OCI-LY1 (cell line): ENCODE measurements around the gene LAMC1.

Experiments used
- H2AFZ ChIP-seq: fragments of 200-600 bp; sonication (generic), shearing (Covaris generic); 2 replicates; pipeline ENCODE4 v1.6.0; 2014; ENCODE audit warnings: antibody characterized with exemption, mild to moderate bottlenecking, low read length
- H3F3A ChIP-seq: fragments of 200-600 bp; sonication (generic), shearing (Covaris generic); 2 replicates; pipeline ENCODE4 v1.6.0; 2014; ENCODE audit warnings: mild to moderate bottlenecking, antibody characterized with exemption, low read length, moderate library complexity; ENCODE audit not compliant: insufficient read depth
- H3K27ac ChIP-seq: fragments of 200-600 bp; sonication (generic); 2 replicates; pipeline ENCODE4 v1.5.1; 2014; ENCODE audit warnings: low read length, mixed run types, mild to moderate bottlenecking, low read depth; ENCODE audit not compliant: poor library complexity, severe bottlenecking
- H3K27me3 ChIP-seq: fragments of 200-600 bp; sonication (generic); 2 replicates; pipeline ENCODE4 v1.6.0; 2014; ENCODE audit warnings: antibody characterized with exemption, mild to moderate bottlenecking, low read length, moderate library complexity; ENCODE audit not compliant: insufficient read depth
- H3K36me3 ChIP-seq: fragments of 200-600 bp; sonication (generic); 2 replicates; pipeline ENCODE4 v1.6.1; 2014; ENCODE audit warnings: mild to moderate bottlenecking, antibody characterized with exemption, low read length, moderate library complexity, mixed read lengths; ENCODE audit not compliant: insufficient read depth
- H3K4me1 ChIP-seq: fragments of 200-600 bp; sonication (generic); 2 replicates; pipeline ENCODE4 v1.5.1; 2014; ENCODE audit warnings: mild to moderate bottlenecking, low read length, moderate library complexity; ENCODE audit not compliant: insufficient read depth, severe bottlenecking
- H3K4me2 ChIP-seq: fragments of 200-600 bp; sonication (generic), shearing (Covaris generic); 2 replicates; pipeline ENCODE4 v1.6.1; 2014; ENCODE audit warnings: low read length
- H3K4me3 ChIP-seq: fragments of 200-600 bp; sonication (generic); 2 replicates; pipeline ENCODE4 v1.5.1; 2014; ENCODE audit warnings: low read length, low read depth, mild to moderate bottlenecking, mixed read lengths; ENCODE audit not compliant: poor library complexity, severe bottlenecking
- H3K79me2 ChIP-seq: fragments of 200-600 bp; shearing (Covaris generic); 2 replicates; pipeline ENCODE4 v1.6.1; 2016; ENCODE audit warnings: mixed run types, low read length, mixed read lengths; ENCODE audit not compliant: insufficient read depth
- H3K9ac ChIP-seq: fragments of 200-600 bp; sonication (generic), shearing (Covaris generic); 2 replicates; pipeline ENCODE4 v1.6.1; 2014; ENCODE audit warnings: mild to moderate bottlenecking, low read length, mixed read lengths
- H3K9me2 ChIP-seq: fragments of 200-600 bp; sonication (generic), shearing (Covaris generic); 2 replicates; pipeline ENCODE4 v1.6.1; 2014; ENCODE audit warnings: low read depth, mild to moderate bottlenecking, low read length, mixed read lengths
- H3K9me3 ChIP-seq: fragments of 200-600 bp; shearing (Covaris generic); 2 replicates; pipeline ENCODE4 v1.6.1; 2014; ENCODE audit warnings: low read length, mixed read lengths
- H4K20me1 ChIP-seq: fragments of 200-600 bp; sonication (generic), shearing (Covaris generic); 2 replicates; pipeline ENCODE4 v1.6.0; 2016; ENCODE audit warnings: mild to moderate bottlenecking, low read length; ENCODE audit not compliant: insufficient read depth
- CTCF ChIP-seq: fragments of 200-600 bp; sonication (generic), shearing (Covaris generic); IDR thresholded peaks from 2 replicates; pipeline ENCODE4 v1.5.1; 2017; ENCODE audit warnings: mild to moderate bottlenecking, antibody characterized with exemption, low read length, moderate library complexity, mixed read lengths
- EZH2 ChIP-seq: fragments of 200-600 bp; sonication (generic), shearing (Covaris generic); IDR thresholded peaks from 2 replicates; pipeline ENCODE4 v1.8.0; 2017; ENCODE audit warnings: borderline replicate concordance, mixed run types, mild to moderate bottlenecking, antibody characterized with exemption, low read length, moderate library complexity, mixed read lengths

LAMC1 gene

GRCh38 chr1:183024317-183025009, 1.2 kb downstream of the LAMC1 start:
- Histone ChIP-seq H3K9ac (peak overlapping the region; percentile 57), H3K4me1 (peaks cover 52% of the 10 kb centered on the region), H3F3A (no peaks in the 10 kb centered on the region), H3K36me3 (peaks cover 36% of the 10 kb centered on the region), H3K4me3 (peak overlapping the region; percentile 70), H3K9me3 (no peaks in the 10 kb centered on the region), H4K20me1 (no peaks in the 10 kb centered on the region), H2AFZ (no peak overlapping the region), H3K27me3 (no peaks in the 10 kb centered on the region), H3K27ac (peak overlapping the region; percentile 45), H3K4me2 (peak overlapping the region; percentile 75), H3K79me2 (peaks cover 10% of the 10 kb centered on the region; the same call in 1 of the 2 replicates), H3K9me2 (no peaks in the 10 kb centered on the region)
- no peak for TF ChIP-seq CTCF
- TF ChIP-seq EZH2: no peak

- Histone ChIP-seq H3K4me2 (peak overlapping the region; percentile 75), H2AFZ (no peak overlapping the region), H3K9me3 (no peaks in the 10 kb centered on the region), H3K27ac (no peak overlapping the region), H4K20me1 (no peaks in the 10 kb centered on the region), H3K36me3 (peaks cover 41% of the 10 kb centered on the region), H3K4me1 (peaks cover 56% of the 10 kb centered on the region), H3K27me3 (no peaks in the 10 kb centered on the region), H3K79me2 (peaks cover 10% of the 10 kb centered on the region; the same call in 1 of the 2 replicates), H3K4me3 (peak overlapping the region; percentile 70), H3F3A (no peaks in the 10 kb centered on the region), H3K9ac (peak overlapping the region; percentile 57), H3K9me2 (no peaks in the 10 kb centered on the region)
- no peak for TF ChIP-seq EZH2
- no peak for TF ChIP-seq CTCF
Measured at GRCh38 chr1:183025010-183025337, 1.8 kb downstream of the LAMC1 start.

GRCh38 chr1:183025782-183026774, 2.9 kb downstream of the LAMC1 start:
- Histone ChIP-seq H3K36me3 (peaks cover 46% of the 10 kb centered on the region), H3K4me3 (peak overlapping the region; percentile 70), H3K27ac (no peak overlapping the region), H2AFZ (no peak overlapping the region), H4K20me1 (no peaks in the 10 kb centered on the region), H3K9ac (peak overlapping the region; percentile 57; the same call in 1 of the 2 replicates), H3K9me2 (no peaks in the 10 kb centered on the region), H3K79me2 (peaks cover 19% of the 10 kb centered on the region; the same call in 1 of the 2 replicates), H3F3A (no peaks in the 10 kb centered on the region), H3K9me3 (no peaks in the 10 kb centered on the region), H3K4me2 (peak overlapping the region; percentile 75), H3K27me3 (no peaks in the 10 kb centered on the region), H3K4me1 (peaks cover 61% of the 10 kb centered on the region)
- no peak for TF ChIP-seq CTCF
- TF ChIP-seq EZH2: no peak
